HG02852 (cell line): ENCODE data around the gene MCM3.

ENCODE experiments used
- ATAC-seq: cut with Tn5 transposase; IDR thresholded peaks from one replicate; pipeline ENCODE4 v1.9.1; 2021; ENCODE audit warnings: mild to moderate bottlenecking, moderate library complexity; ENCODE audit not compliant: unreplicated experiment

The MCM3 gene

GRCh38 chr6:52284460-52285176, at the start of gene MCM3:
Gene MCM3 (minus strand): TSS chr6:52284742. CDS start chr6:52284674, 68 bp downstream.
- ATAC-seq, result peak; percentile 96

- ATAC-seq, result no peak
Measured at GRCh38 chr6:52333840-52334200, 49.3 kb upstream of the MCM3 start.

GRCh38 chr6:52331793-52332457, 47.4 kb upstream of the MCM3 start:
- no peak for ATAC-seq

GRCh38 chr6:52330470-52330869, 45.9 kb upstream of the MCM3 start:
- ATAC-seq, result no peak

- ATAC-seq, result no peak
Measured at GRCh38 chr6:52328729-52329128, 44.2 kb upstream of the MCM3 start.

- no peak for ATAC-seq
Measured at GRCh38 chr6:52328303-52328662, 43.7 kb upstream of the MCM3 start.

DNA sequence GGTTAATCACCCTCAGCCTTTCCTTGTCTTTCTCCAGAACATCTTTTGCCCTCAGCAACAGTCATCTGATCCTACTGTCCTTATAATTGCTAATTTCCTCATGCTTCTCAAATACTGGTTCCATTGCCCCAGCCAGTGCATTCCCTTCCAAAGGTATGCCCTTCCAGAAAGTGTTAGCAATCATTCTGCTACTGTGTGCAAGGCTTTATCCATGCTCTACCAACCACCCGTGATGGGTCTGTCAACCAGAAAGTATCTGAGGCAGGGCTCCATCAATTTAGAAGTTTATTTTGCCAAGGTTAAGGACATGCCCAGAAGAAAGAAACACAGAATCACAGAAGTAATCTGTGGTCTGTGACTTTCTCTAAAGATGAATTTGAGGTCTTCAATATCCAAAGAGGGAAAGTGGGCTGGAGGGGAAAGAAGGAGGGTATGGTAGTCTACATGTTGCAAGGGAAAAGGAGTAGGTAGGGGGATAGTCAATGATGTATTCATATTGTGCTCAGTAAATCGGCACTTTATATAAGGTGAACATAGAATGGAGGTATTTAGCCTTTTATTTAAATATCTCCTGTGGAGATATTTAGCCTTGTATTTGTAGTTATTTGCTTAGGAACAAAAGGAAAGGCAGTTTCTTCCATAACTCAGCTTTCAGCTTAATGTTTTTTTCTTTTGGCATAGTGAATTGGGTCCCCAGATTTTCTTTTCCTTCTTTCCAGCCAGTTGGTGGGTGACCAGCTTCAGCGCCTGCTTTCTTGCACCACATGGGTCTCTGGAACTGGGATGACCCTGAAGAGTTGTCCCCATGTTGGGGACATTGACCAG, 42.2 kb upstream of the MCM3 start:
- ATAC-seq, result no peak

DNA sequence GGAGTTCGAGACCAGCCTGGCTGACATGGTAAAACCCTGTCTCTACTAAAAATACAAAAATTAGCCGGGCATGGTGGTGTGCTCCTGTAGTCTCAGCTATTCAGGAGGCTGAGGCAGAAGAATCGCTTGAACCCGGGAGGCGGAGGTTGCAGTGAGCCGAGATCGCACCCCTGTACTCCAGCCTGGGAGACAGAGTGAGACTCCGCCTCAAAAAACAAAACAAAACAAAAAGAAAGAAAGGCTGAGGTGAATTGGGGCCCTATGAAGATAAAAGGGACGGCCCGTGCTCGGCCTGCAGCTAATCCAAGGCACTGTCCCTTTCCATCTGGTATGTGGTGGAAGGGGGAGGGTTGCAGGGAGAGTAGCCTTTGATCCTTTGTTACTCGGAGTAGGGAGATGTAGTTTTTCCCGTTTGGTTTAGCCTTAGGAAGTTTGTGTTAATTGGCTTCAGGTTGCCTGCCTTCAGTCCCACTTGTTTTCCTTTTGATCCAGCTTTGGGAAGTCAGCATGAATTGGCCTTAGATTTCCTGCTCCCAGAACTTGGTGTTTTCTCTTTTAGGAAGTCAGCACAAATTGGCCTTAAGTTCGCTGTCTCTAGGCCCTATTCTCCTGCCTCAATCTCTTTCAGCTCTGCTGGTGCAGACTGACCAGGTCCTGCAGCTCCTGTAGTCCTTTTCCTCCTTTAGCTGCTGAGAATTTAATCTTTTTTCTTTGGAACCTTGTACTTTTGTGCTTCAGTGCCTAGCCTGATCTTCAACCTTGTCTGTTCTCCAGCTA, 41.3 kb upstream of the MCM3 start:
- ATAC-seq, result no peak

GRCh38 chr6:52324189-52324588, 39.6 kb upstream of the MCM3 start:
- no peak for ATAC-seq

- ATAC-seq, result peak; percentile 99
Measured at GRCh38 chr6:52317841-52318581, 33.5 kb upstream of the MCM3 start.

DNA sequence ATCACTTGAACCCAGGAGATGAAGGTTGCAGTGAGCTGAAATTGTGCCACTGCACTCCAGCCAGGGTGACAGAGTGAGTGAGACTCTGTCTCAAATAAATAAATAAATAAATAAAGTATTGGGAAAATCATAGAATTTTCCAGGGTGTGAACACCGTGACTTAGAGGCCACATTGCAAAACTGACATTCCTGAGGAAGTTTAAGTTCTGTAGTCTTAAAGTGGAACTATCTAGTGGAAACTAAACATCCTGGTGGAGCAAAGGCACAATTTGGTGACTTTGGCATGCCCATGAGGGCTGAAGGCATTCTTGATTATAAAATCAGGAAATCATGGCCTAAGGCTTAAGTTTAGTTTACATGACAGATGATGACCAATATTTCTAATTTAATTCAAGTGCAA, 32.7 kb upstream of the MCM3 start:
- ATAC-seq, result no peak

DNA sequence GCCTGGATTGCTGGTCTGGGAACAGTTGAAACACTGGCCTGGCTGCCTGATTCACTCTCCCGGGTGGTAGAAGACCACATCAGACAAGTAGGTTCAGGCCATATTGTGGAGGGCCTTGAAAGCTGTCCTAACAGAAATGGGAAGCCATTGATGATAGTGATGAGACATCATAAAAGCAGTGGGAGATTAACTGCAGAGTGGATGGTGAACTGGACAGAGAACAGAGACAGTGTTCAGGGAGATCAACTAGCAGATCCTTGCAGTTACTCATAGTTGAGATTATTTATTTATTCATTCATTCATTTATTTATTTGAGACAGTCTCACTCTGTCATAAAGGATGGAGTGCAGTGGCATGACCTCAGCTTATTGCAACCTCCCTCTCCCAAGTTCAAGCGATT, 30.2 kb upstream of the MCM3 start:
- ATAC-seq, result no peak

- no peak for ATAC-seq
Measured at GRCh38 chr6:52312461-52312860, 27.9 kb upstream of the MCM3 start.

DNA sequence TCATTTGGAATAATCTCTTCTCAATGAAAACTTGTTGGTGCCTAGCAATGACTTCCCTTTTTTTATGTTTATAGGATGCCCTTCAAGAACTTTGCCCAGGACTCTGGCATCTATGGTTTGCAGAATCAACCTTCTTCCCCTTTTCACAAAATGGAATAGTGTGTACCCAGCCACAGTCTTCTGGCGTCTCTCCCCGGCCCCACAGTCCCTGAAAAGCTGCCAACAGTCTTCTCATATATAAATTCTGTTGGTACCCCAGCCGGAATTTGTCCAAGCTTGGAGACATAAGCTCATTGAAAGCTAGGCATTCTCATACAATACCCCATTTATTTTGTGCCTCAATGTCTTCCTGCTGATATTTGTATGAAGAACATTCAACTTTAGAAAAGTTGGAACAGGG, 26.4 kb upstream of the MCM3 start:
- ATAC-seq, result no peak

DNA sequence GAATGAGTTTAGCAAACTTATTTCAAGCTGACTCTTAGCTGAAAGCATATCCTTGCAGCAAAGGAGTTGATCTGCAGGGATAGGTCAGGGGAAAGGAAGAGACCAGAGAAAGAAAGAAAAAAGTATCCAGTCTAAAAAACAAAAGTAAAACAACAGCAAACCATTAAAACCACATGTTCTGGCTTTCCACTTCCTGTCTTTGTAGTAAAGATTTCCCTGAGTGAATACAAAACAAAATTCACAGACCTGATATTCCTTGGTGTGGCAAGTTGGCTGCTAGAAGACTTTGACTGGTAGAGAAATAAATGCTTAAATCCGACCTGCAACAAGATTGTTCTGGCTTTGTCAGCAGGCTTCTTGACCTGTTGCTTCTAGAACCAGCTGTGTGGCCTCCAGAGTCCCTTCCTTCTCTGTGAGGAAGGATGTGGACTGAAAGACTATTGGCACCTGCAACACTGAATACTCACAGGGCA, 23.4 kb upstream of the MCM3 start:
- no peak for ATAC-seq

DNA sequence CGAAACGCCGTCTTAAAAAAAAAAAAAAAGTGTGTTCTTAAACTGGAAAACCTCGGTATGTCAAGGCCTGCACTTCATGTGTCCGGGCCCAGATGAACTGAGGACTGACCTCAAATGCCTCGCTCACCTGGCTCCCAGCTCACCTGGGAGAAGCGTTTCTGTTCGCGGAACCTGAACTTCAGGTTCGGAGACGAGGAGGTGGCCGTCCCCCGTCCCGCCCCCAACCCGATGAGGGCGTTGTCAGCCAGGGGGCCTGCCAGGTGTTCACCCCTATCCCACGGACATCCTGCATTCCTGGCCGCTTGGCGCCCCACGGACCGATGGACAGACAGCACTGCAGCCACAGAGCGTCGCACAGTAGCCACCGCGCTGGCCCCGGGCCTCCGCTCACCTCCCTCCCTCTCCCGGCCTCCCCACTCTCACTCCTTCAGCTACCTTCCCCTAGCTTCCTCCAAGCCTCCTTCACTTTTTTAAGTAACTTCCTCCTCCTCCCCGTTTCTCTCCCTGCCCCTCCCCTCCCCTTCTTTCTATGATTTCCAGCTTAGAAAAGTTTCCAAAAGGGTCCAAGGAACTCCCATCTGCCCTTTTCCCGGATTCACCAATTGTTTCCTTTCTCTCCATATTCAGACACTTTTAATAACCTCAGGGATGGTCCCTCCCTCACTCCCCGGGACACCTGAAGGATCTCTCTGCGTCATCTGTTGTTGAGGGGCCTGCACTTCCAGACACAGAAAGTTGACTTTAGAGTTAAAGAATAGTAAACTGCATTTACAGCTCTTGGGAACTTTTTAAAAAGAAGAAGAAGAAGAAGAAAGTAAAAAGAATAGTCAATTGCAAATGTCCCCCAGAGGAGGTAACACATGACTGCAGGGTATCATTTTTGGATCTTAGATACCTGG, 22.7 kb upstream of the MCM3 start:
- ATAC-seq, result no peak

DNA sequence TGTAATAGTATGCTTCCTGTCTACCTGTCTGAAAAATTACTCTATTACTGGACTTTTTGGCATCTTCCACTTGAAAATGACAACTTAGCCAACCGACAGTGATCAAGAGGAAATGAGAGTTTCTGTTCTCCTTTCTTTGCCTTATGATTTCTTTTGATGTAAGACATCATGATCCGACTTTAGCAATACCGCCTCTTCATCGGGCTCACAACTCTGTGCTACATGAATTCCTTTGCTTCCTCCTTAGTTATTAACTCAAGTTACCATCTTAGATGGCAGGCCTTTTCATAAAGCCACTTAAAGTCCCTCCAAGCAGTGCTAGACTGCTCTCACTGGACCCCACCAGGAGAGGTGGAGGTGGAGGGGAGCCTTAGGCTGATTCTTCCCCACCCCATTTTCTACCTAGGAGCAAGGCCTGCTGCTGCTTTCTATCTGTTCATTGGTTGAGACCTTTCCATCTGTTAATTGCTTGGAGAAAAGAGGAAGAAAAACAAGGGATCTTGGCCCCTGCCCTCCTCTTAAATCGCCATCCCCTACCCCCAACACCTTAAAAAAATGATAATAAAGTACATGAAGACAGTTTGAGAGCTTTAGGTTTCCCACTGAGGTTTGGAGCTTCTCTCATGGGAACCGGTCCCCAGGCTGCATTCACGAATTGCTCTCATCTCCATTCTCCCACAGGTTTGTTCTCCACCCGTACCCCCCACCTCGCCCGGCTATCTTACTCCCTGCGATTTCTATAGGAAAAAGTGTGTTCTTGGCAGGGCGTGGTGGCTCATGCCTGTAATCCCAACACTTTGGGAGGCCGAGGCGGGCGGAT, 21.6 kb upstream of the MCM3 start:
- ATAC-seq, result peak; percentile 73

DNA sequence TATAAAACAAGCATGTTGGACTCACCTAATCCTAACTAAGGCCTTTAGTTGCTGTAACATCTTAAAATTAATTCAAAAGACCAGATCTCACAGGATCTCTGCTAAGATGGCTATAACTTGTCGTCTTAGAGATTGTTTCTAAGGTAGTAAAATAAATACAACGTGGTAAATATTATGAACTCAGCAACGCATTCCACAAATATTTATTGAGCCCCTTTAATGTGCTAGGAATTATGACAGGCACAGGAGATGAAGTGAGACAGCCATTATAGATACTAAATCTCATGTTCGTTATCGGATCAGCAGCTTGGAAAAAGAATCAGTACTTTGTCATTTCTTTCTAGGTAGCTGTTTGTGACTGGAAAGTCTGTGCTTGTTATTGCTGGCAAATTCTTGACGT, 20.9 kb upstream of the MCM3 start:
- no peak for ATAC-seq
